ENCODE data around the gene KRTAP5-2. TPM values are rescaled to one million over a fixed set of nuclear protein-coding genes. Genes with fewer than 3 reads are reported as not detected.

The KRTAP5-2 gene
- total and polyA plus RNA-seq, 11 donors: not detected

GRCh38 chr11:1563697-1564534, 34.2 kb downstream of the KRTAP5-2 start:
- H3K27me3 ChIP-seq: no peaks in the 10 kb centered on the region
- peaks cover 0 to 68% (median 32%) of the 10 kb centered on the region in 12 donors for H3K4me1 ChIP-seq
- peak overlapping the region in 7 of 12 donors; percentile 70 to 92 (median 76) for H3K27ac ChIP-seq
- WGBS, 4 donors: 70 to 82% (median 78%) methylated on average over 14 to 29 of the region's 29 CpGs
- no peak overlapping the region for H3K4me3 ChIP-seq
- H3K36me3 ChIP-seq: peaks cover 0 to 48% (median 21%) of the 10 kb centered on the region in 9 donors
- H3K9me3 ChIP-seq: no peaks in the 10 kb centered on the region
- TF ChIP-seq CTCF (IDR thresholded peaks at IDR 0.05) (no peak), POLR2A (IDR thresholded peaks at IDR 0.05) (no peak)
- ATAC-seq (no peak), DNase-seq (peak in 1 of 5 donors; percentile 63)
- intact Hi-C loops (cut with DNase I): no loop called here

- Histone ChIP-seq H3K4me1 (peaks cover 0 to 71% (median 39%) of the 10 kb centered on the region in 12 donors), H3K4me3 (no peak overlapping the region), H3K27ac (peak overlapping the region in 2 of 12 donors; percentile 82 to 84), H3K27me3 (no peaks in the 10 kb centered on the region), H3K9me3 (no peaks in the 10 kb centered on the region), H3K36me3 (peaks cover 0 to 48% (median 21%) of the 10 kb centered on the region in 9 donors)
- intact Hi-C loops (cut with DNase I): no loop called here
- no peak for TF ChIP-seq CTCF (IDR thresholded peaks at IDR 0.05)
- TF ChIP-seq POLR2A (IDR thresholded peaks at IDR 0.05): no peak
- WGBS, 4 donors: 64 to 78% (median 74%) methylated on average over 9 to 12 of the region's 12 CpGs
- ATAC-seq (no peak), DNase-seq (peak in 1 of 5 donors; percentile 9)
Observed at GRCh38 chr11:1563149-1563638, 34.9 kb downstream of the KRTAP5-2 start.

- intact Hi-C loops (cut with DNase I): no loop called here
- Histone ChIP-seq H3K27me3 (no peaks in the 10 kb centered on the region), H3K9me3 (no peaks in the 10 kb centered on the region), H3K36me3 (peaks cover 0 to 51% (median 24%) of the 10 kb centered on the region in 9 donors), H3K27ac (peak overlapping the region in 1 of 12 donors; percentile 82), H3K4me3 (no peak overlapping the region), H3K4me1 (peaks cover 1 to 72% (median 42%) of the 10 kb centered on the region in 12 donors)
- TF ChIP-seq CTCF (IDR thresholded peaks at IDR 0.05): no peak
- TF ChIP-seq POLR2A (IDR thresholded peaks at IDR 0.05): no peak
- ATAC-seq (no peak), DNase-seq (peak in 1 of 5 donors; percentile 54)
- WGBS, 4 donors: 84 to 95% (median 91%) methylated on average over 13 to 14 of the region's 14 CpGs
Observed at GRCh38 chr11:1562469-1563148, 35.5 kb downstream of the KRTAP5-2 start.

- Histone ChIP-seq H3K36me3 (peaks cover 0 to 58% (median 30%) of the 10 kb centered on the region in 9 donors), H3K27ac (peak overlapping the region in 1 of 12 donors; percentile 17), H3K27me3 (no peaks in the 10 kb centered on the region), H3K9me3 (no peaks in the 10 kb centered on the region), H3K4me1 (peaks cover 4 to 70% (median 41%) of the 10 kb centered on the region in 12 donors), H3K4me3 (no peak overlapping the region)
- no peak for DNase-seq
- 71 to 100% (median 88%) methylated on average over 1 to 5 of the region's 5 CpGs for WGBS, 4 donors
- no peak for TF ChIP-seq CTCF (IDR thresholded peaks at IDR 0.05)
- TF ChIP-seq POLR2A (IDR thresholded peaks at IDR 0.05): no peak
- ATAC-seq: no peak
- intact Hi-C loops (cut with DNase I): no loop called here
Observed at GRCh38 chr11:1561955-1562354, 36.1 kb downstream of the KRTAP5-2 start.

Data from heart left ventricle (tissue), 16 donors.